GM12872 (cell line): ENCODE data around the gene MRPL38.

Experiments
- TF ChIP-seq, protein P1 (sequence below): IDR thresholded peaks from 3 replicates; pipeline ENCODE4 v1.5.1; 2011; ENCODE audit warnings: low read depth, mild to moderate bottlenecking, low read length, moderate library complexity; ENCODE audit not compliant: insufficient read depth

The MRPL38 gene

DNA sequence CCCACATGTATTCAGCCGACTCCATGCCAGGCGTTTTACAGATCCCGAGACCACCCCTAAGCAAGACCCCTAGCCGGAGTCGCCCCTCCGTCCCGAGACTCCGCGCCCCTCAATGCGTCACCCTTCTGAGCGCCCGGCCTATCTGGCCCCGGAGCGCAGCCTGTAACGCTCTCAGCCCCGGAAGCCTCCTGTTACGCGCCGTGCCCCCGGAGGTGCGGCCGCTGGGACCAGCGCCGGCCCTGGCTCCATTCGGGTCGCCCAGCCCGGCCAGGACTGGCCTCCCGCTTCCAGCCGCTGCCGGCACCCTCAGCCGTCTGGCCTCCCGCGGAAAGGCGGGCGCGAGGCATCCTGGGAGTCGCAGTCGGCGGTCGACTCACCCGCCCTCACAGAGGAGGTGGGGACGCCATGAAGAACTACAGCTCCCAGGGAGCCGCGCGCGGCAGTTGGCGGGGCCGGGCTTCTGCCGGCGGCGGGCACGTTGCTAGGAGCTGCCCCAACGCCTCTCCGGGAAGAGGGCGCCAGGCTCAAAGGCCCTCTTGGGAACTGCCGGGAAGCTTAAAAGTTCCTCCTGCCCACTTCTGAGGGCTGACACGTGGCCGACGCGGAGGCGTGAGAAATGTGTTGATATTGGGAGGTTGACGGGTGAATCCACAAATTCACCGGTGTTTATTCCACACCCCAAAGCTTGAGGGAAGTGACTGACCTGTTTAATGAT, 36.2 kb upstream of the MRPL38 start, which contains the start of gene FBF1:
Gene FBF1 (minus strand): TSS at position 316 of the 715 bp plus-strand sequence. CDS start 2,893 bp downstream, outside the sequence.
- TF ChIP-seq, protein P1, sequence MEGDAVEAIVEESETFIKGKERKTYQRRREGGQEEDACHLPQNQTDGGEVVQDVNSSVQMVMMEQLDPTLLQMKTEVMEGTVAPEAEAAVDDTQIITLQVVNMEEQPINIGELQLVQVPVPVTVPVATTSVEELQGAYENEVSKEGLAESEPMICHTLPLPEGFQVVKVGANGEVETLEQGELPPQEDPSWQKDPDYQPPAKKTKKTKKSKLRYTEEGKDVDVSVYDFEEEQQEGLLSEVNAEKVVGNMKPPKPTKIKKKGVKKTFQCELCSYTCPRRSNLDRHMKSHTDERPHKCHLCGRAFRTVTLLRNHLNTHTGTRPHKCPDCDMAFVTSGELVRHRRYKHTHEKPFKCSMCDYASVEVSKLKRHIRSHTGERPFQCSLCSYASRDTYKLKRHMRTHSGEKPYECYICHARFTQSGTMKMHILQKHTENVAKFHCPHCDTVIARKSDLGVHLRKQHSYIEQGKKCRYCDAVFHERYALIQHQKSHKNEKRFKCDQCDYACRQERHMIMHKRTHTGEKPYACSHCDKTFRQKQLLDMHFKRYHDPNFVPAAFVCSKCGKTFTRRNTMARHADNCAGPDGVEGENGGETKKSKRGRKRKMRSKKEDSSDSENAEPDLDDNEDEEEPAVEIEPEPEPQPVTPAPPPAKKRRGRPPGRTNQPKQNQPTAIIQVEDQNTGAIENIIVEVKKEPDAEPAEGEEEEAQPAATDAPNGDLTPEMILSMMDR, result no peak

DNA sequence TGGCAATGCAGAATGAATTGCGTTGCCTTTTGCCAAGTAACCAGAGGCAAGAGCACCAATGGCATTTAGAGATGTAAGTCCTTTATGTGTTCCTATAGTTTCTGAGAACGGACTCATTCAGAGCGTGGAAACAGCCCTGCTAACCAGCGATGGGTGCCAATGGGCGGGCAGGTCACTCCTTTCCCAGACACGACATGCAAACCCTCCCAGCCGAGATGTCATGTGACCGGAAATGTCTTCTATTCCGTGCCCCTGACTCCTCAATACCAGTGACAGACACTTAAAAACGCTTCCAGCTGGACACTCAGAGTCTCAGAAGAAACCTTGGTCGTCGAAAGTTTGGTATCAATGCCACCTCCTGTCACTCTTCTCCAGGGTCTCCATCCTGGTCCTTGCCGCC, 33.0 kb upstream of the MRPL38 start:
- TF ChIP-seq, protein P1, result no peak

DNA sequence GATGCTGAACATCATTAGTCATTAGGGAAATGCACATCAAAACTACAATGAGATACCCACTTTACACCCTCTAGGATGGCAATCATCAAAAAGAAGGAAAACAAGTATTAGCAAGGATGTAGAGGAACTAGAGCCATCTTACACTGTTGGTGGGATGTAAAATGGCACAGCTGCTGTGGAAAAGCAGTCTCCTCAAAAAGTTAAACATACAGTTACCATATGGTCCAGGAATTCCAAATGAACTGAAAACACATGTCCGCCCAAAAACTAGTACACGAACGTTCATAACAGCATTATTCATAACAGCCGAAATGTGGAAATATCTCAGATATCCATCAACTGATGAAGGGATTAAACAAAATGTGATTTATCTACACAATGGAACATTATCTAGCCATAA, 29.1 kb upstream of the MRPL38 start:
- TF ChIP-seq, protein P1, result no peak

DNA sequence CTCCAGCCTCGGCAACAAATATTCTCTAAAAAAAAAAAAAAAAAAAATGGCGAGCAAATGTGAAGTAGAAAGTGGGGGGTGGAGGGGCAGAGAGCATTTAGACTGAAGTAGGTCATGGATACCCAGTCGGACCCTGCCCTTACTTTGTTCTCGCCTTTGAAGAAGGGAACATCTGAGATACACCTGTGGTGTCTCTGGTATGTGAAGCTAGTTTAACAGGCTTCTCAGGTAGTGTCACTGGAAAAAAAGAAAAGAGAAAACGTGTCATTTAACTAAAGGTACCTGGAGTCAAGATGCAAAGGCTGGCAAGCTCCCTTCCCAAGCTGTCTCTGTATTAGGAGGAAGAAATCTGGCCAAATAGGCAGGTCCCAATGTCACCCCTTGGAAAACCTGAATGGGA, 28.2 kb upstream of the MRPL38 start:
- TF ChIP-seq, protein P1, result no peak

DNA sequence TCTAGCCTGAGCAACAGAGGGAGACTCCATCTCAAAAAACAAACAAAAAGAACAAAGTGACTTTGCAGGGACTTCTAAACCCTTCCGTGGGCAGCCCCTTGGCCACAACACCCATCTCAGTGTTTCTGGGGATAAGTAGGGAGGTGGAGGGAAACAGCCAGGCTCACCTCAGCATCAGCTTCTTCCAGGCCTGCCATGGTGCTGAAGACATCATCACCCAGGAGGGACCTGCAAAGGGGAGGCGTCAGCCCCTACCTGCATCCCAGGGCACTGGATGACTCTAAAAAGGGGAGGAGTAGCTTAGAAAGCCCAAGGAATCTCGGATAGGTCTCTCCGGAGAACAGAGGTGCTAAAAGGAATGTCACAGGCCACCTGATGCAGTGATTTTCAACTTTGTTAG, 26.4 kb upstream of the MRPL38 start:
- TF ChIP-seq, protein P1, result no peak

DNA sequence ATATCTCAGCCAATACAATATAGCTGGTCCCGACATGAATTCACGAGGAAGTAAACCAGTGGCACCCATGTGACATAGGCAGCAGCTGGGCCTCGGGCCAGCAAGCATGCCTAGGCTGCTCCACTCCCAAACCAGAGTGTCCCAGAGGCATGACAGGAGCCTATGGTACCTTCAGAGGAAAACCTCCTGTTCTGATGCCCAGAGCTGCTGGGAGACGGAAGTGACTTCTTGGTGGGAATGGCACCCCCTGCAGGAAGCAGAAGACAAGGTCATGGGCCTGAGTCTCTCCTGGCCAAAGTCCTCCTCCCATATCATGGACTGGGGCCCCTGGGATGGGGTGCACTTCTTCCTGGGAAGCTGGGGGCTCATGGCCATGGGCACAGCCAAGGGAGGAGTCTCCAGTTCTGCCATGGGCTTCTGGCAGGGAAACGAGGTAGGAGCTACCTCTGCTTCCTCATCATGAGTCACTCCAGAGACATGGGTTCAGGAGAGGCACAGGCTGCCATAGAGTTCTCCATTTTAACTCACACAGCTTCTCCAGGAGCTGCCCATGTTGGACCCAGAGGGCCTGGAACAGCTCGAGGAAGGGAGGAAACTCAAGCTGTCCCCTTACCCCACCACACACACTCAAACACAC, 22.7 kb upstream of the MRPL38 start:
- TF ChIP-seq, protein P1, result peak; percentile 69

DNA sequence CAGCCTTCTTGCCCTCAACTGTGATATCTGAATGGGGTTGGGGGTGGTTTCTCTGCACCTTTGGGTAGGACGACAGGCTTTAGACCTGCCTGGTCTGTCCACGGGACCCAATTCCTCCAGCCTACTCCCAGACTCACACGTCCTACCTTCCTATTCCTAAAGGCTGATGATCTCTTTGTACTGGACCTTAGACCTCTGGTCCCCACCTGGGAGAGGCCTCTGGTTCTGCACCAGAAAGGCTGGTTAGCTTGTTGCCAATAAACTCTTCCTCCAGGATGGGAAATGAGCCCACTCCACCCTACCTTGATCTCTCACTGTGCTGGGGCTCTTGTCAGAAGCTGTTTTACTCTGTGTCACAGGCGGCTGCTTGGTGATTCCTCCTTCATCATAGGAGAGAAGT, 21.8 kb upstream of the MRPL38 start:
- TF ChIP-seq, protein P1, result no peak
